PC-9 (cell line): Measurements from ENCODE around the gene PTCRA. TPM values are rescaled to one million over a fixed set of nuclear protein-coding genes. Genes with fewer than 3 reads are reported as not detected.

Source experiments
- Bru-seq: library from RNA; stranded (reverse); fragments of 400-500 nt; gene quantifications from one replicate; lab custom pipeline; 2021; lab: Mats Ljungman, UMichigan
- BruChase-seq, 2 experiments: library from RNA; stranded (reverse); fragments of 400-500 nt; gene quantifications; one replicate each; lab custom pipeline; 2021; lab: Mats Ljungman, UMichigan
- BruUV-seq: library from RNA; stranded (reverse); fragments of 400-500 nt; replicated peaks from 2 replicates; lab custom pipeline; 2021; lab: Mats Ljungman, UMichigan
- CTCF ChIA-PET: fragments of 300-600 bp; sonication (Branson Sonifier 250); formaldehyde crosslinking; loops from one replicate; lab custom pipeline; 2022; ENCODE audit warnings: antibody characterized with exemption; lab: Charles Lee
- POLR2A ChIA-PET: fragments of 300-600 bp; sonication (Branson Sonifier 250); formaldehyde crosslinking; loops from one replicate; lab custom pipeline; 2022; ENCODE audit warnings: antibody characterized with exemption; ENCODE audit not compliant: unreplicated experiment; lab: Charles Lee
- DNase-seq, 2 experiments: peaks; one replicate each; pipeline versions ENCODE4 v3.0.0 to v3.0.0-alpha.2; 2015 to 2022; ENCODE audit warnings: mixed read lengths in 1 of 2
- H2AFZ ChIP-seq: fragments of 200-600 bp; sonication (generic); 2 replicates; pipeline ENCODE4 v1.8.1; 2017; ENCODE audit warnings: antibody characterized with exemption
- H3F3A ChIP-seq: fragments of 200-600 bp; sonication (generic); 2 replicates; pipeline ENCODE4 v1.8.1; 2017; ENCODE audit warnings: antibody characterized with exemption, mild to moderate bottlenecking, low read depth; ENCODE audit not compliant: insufficient read depth
- H3K27ac ChIP-seq: fragments of 200-600 bp; sonication (generic); 2 replicates; pipeline ENCODE4 v1.6.1; 2016; ENCODE audit warnings: mixed run types
- H3K27me3 ChIP-seq: fragments of 200-600 bp; sonication (generic); 2 replicates; pipeline ENCODE4 v1.6.1; 2016; ENCODE audit warnings: low read depth, mixed run types; ENCODE audit not compliant: insufficient read depth
- H3K36me3 ChIP-seq: fragments of 200-600 bp; sonication (generic); 2 replicates; pipeline ENCODE4 v1.6.1; 2016; ENCODE audit warnings: low read depth, mixed run types
- H3K4me1 ChIP-seq: fragments of 200-600 bp; sonication (generic); replicated peaks from 2 replicates; pipeline ENCODE4 v1.6.1; 2016; ENCODE audit warnings: mixed run types; ENCODE audit not compliant: insufficient read depth
- H3K4me2 ChIP-seq: fragments of 200-600 bp; sonication (generic); 2 replicates; pipeline ENCODE4 v1.6.1; 2017; ENCODE audit warnings: mixed run types
- H3K4me3 ChIP-seq: fragments of 200-600 bp; sonication (generic); 2 replicates; pipeline ENCODE4 v1.6.1; 2016; ENCODE audit warnings: mixed run types
- H3K79me2 ChIP-seq: fragments of 200-600 bp; sonication (generic); 2 replicates; pipeline ENCODE4 v1.6.1; 2017; ENCODE audit warnings: low read depth, mixed run types
- H3K9me2 ChIP-seq: fragments of 200-600 bp; sonication (generic); 2 replicates; pipeline ENCODE4 v1.8.1; 2017; ENCODE audit warnings: mild to moderate bottlenecking; ENCODE audit not compliant: insufficient read depth
- H3K9me3 ChIP-seq: fragments of 200-600 bp; sonication (generic); 2 replicates; pipeline ENCODE4 v1.8.1; 2016; ENCODE audit warnings: low read depth; ENCODE audit not compliant: insufficient read depth
- H4K20me1 ChIP-seq: fragments of 200-600 bp; sonication (generic); 2 replicates; pipeline ENCODE4 v1.8.1; 2017; ENCODE audit not compliant: insufficient read depth
- EZH2 ChIP-seq: fragments of 200-600 bp; sonication (generic); IDR thresholded peaks from 2 replicates; pipeline ENCODE4 v1.8.0; 2017; ENCODE audit warnings: antibody characterized with exemption, low read depth
- intact Hi-C: fragments of 100-400 bp; cut with micrococcal nuclease; formaldehyde crosslinking; loops from one replicate; pipeline ENCODE4 v1.10.0; 2022; ENCODE audit not compliant: unreplicated experiment
- long read RNA-seq: library from polyadenylated mRNA; stranded (forward); transcript quantifications from one replicate; pipeline ENCODE4 v2.0.0, GENCODE V29; 2022
- total RNA-seq: library from RNA; stranded (reverse); gene quantifications from 2 replicates; pipeline ENCODE4 v1.2.3, GENCODE V29; 2021
- TF ChIP-seq, protein P1 (sequence below): fragments of 200-600 bp; sonication (generic); conservative IDR thresholded peaks from 2 replicates; pipeline ENCODE4 v1.6.1; 2017; ENCODE audit warnings: mixed run types, antibody characterized with exemption, mild to moderate bottlenecking, moderate library complexity

The PTCRA gene, protein sequence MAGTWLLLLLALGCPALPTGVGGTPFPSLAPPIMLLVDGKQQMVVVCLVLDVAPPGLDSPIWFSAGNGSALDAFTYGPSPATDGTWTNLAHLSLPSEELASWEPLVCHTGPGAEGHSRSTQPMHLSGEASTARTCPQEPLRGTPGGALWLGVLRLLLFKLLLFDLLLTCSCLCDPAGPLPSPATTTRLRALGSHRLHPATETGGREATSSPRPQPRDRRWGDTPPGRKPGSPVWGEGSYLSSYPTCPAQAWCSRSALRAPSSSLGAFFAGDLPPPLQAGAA
- total RNA-seq (not detected in 2 replicates), Bru-seq, nascent RNA (not detected), BruChase-seq, experiment 1, labeled RNA remaining after a 2-hour chase (percentile 10 among the genes with signal in this experiment), BruChase-seq, experiment 2, labeled RNA remaining after a 6-hour chase (not detected)
- long read RNA-seq: 0 reads

DNA sequence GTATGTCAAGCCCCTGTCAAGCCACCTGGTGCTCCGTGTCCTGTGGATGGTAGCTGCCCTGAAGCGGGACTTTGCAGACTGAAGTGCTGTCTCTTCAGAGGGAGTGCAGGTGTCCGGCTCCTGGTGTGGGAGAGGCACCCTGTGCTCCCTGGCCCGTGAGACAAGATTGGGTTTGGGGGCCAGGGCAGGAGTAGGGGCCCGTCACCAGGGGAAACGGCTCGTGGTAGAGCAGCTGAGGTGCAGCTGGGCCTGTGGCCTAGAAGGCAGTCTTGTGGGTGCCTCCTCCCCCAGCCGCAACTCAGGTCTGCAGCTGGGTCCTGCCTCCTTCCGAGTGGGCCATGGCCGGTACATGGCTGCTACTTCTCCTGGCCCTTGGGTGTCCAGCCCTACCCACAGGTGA is at the start of gene PTCRA:
Gene PTCRA, plus strand, starts transcription at position 322 of the 400 bp plus-strand sequence. Its CDS starts 17 bp downstream, at position 339.
- Histone ChIP-seq H3K27me3 (no peaks in the 10 kb centered on the region), H3F3A (peaks cover 3% of the 10 kb centered on the region; the same call in 1 of the 2 replicates), H3K4me1 (no peaks in the 10 kb centered on the region), H3K36me3 (no peaks in the 10 kb centered on the region), H3K9me2 (no peaks in the 10 kb centered on the region), H3K4me3 (no peak within 1 kb of the TSS), H3K4me2 (no peak within 1 kb of the TSS), H3K79me2 (no peaks in the 10 kb centered on the region), H2AFZ (no peak within 1 kb of the TSS), H4K20me1 (no peaks in the 10 kb centered on the region), H3K27ac (no peak within 1 kb of the TSS), H3K9me3 (no peaks in the 10 kb centered on the region)
- no peak for TF ChIP-seq EZH2
- TF ChIP-seq, protein P1, sequence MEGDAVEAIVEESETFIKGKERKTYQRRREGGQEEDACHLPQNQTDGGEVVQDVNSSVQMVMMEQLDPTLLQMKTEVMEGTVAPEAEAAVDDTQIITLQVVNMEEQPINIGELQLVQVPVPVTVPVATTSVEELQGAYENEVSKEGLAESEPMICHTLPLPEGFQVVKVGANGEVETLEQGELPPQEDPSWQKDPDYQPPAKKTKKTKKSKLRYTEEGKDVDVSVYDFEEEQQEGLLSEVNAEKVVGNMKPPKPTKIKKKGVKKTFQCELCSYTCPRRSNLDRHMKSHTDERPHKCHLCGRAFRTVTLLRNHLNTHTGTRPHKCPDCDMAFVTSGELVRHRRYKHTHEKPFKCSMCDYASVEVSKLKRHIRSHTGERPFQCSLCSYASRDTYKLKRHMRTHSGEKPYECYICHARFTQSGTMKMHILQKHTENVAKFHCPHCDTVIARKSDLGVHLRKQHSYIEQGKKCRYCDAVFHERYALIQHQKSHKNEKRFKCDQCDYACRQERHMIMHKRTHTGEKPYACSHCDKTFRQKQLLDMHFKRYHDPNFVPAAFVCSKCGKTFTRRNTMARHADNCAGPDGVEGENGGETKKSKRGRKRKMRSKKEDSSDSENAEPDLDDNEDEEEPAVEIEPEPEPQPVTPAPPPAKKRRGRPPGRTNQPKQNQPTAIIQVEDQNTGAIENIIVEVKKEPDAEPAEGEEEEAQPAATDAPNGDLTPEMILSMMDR: no peak
- BruUV-seq: no TSS peak
- intact Hi-C loops: no loop called here
- DNase-seq: no peak
- ChIA-PET POLR2A (no interaction called here), CTCF (no interaction called here)

- no peak for DNase-seq
- H3K4me3 ChIP-seq: no peak overlapping the region
- no peaks in the 10 kb centered on the region for H3K27me3 ChIP-seq
- H2AFZ ChIP-seq: no peak overlapping the region
- H3K9me2 ChIP-seq: no peaks in the 10 kb centered on the region
- no peaks in the 10 kb centered on the region for H3K9me3 ChIP-seq
- no TSS peak for BruUV-seq
- POLR2A ChIA-PET: no interaction called here
- no peak overlapping the region for H3K27ac ChIP-seq
- H3K4me2 ChIP-seq: no peak overlapping the region
- H4K20me1 ChIP-seq: no peaks in the 10 kb centered on the region
- H3F3A ChIP-seq: no peaks in the 10 kb centered on the region
- no peaks in the 10 kb centered on the region for H3K79me2 ChIP-seq
- no peaks in the 10 kb centered on the region for H3K4me1 ChIP-seq
- TF ChIP-seq, protein P1: no peak
- TF ChIP-seq EZH2: no peak
- intact Hi-C loops: loop anchor here (10.0 kb wide), 2 partner anchors 646 to 796 kb away; no protein-coding TSS in a partner anchor
- CTCF ChIA-PET: no interaction called here
- H3K36me3 ChIP-seq: no peaks in the 10 kb centered on the region
These were observed 45.5 kb upstream of the PTCRA start for GRCh38 chr6:42870145-42870936.

GRCh38 chr6:42871711-42872110 is 44.1 kb upstream of the PTCRA start:
- Histone ChIP-seq H3K9me2 (no peaks in the 10 kb centered on the region), H3K4me3 (no peak overlapping the region), H3K4me2 (no peak overlapping the region), H3K27ac (no peak overlapping the region), H3K36me3 (no peaks in the 10 kb centered on the region), H3K27me3 (no peaks in the 10 kb centered on the region), H3K4me1 (no peaks in the 10 kb centered on the region), H2AFZ (no peak overlapping the region), H3K79me2 (no peaks in the 10 kb centered on the region), H4K20me1 (no peaks in the 10 kb centered on the region), H3F3A (no peaks in the 10 kb centered on the region), H3K9me3 (no peaks in the 10 kb centered on the region)
- BruUV-seq: no TSS peak
- ChIA-PET POLR2A (no interaction called here), CTCF (interaction anchor here (0.7 kb wide), 1 partner anchor 820 kb away, joined by 5 read pairs; no protein-coding TSS in a partner anchor)
- TF ChIP-seq, protein P1: no peak
- no peak for TF ChIP-seq EZH2
- intact Hi-C loops: loop anchor here (10.0 kb wide), 2 partner anchors 647 to 797 kb away; no protein-coding TSS in a partner anchor
- DNase-seq: no peak
